KMS-11 (cell line): Measurements from ENCODE around the gene SDK1.

ENCODE experiments used
- H2AFZ ChIP-seq: fragments of 200-600 bp; sonication (generic); 2 replicates; pipeline ENCODE4 v1.6.1; 2016; ENCODE audit warnings: antibody characterized with exemption, mixed run types, low read depth
- H3K27ac ChIP-seq: fragments of 200-600 bp; sonication (generic); 2 replicates; pipeline ENCODE4 v1.6.1; 2016; ENCODE audit warnings: mild to moderate bottlenecking, mixed run types
- H3K27me3 ChIP-seq: fragments of 200-600 bp; sonication (generic); 2 replicates; pipeline ENCODE4 v1.6.1; 2017; ENCODE audit warnings: mild to moderate bottlenecking, low read depth, mixed run types, moderate library complexity; ENCODE audit not compliant: insufficient read depth
- H3K36me3 ChIP-seq: fragments of 200-600 bp; sonication (generic); 2 replicates; pipeline ENCODE4 v1.6.1; 2017; ENCODE audit warnings: mild to moderate bottlenecking, mixed run types; ENCODE audit not compliant: insufficient read depth
- H3K4me1 ChIP-seq: fragments of 200-600 bp; sonication (generic); 2 replicates; pipeline ENCODE4 v1.6.1; 2016; ENCODE audit warnings: mild to moderate bottlenecking, low read depth, mixed run types; ENCODE audit not compliant: poor library complexity, severe bottlenecking
- H3K4me2 ChIP-seq: fragments of 200-600 bp; sonication (generic); 2 replicates; pipeline ENCODE4 v1.7.0; 2016; ENCODE audit warnings: mild to moderate bottlenecking, mixed run types
- H3K4me3 ChIP-seq: fragments of 200-600 bp; sonication (generic); IDR thresholded peaks from 2 replicates; pipeline ENCODE4 v1.6.1; 2017; ENCODE audit warnings: low read depth, low read length, mixed read lengths; ENCODE audit not compliant: insufficient read depth
- H3K79me2 ChIP-seq: fragments of 200-600 bp; sonication (generic); 2 replicates; pipeline ENCODE4 v1.6.1; 2016; ENCODE audit warnings: low read depth, mixed run types; ENCODE audit not compliant: insufficient read depth
- H3K9ac ChIP-seq: fragments of 200-600 bp; sonication (generic); 2 replicates; pipeline ENCODE4 v1.6.1; 2016; ENCODE audit warnings: mild to moderate bottlenecking, mixed run types
- H4K20me1 ChIP-seq: fragments of 200-600 bp; sonication (generic); 2 replicates; pipeline ENCODE4 v1.6.1; 2016; ENCODE audit warnings: mild to moderate bottlenecking, mixed run types; ENCODE audit not compliant: insufficient read depth
- CTCF ChIP-seq: fragments of 200-600 bp; sonication (generic); conservative IDR thresholded peaks from 2 replicates; pipeline ENCODE4 v1.6.1; 2017; ENCODE audit warnings: low read depth, mild to moderate bottlenecking, antibody characterized with exemption, low read length, moderate library complexity, mixed read lengths

Gene SDK1

GRCh38 chr7:3899559-3899991 lies 598.5 kb downstream of the SDK1 start:
- H3K4me3 ChIP-seq: no peak overlapping the region
- H3K4me2 ChIP-seq: no peak overlapping the region
- H3K9ac ChIP-seq: no peak overlapping the region
- H3K36me3 ChIP-seq: no peaks in the 10 kb centered on the region
- no peaks in the 10 kb centered on the region for H3K79me2 ChIP-seq
- H3K27me3 ChIP-seq: no peaks in the 10 kb centered on the region
- H3K4me1 ChIP-seq: peaks cover 27% of the 10 kb centered on the region
- no peak overlapping the region for H3K27ac ChIP-seq
- H4K20me1 ChIP-seq: no peaks in the 10 kb centered on the region
- no peak for TF ChIP-seq CTCF
- H2AFZ ChIP-seq: no peak overlapping the region

- Histone ChIP-seq H3K9ac (no peak overlapping the region), H2AFZ (no peak overlapping the region), H3K36me3 (no peaks in the 10 kb centered on the region), H3K4me2 (no peak overlapping the region), H4K20me1 (no peaks in the 10 kb centered on the region), H3K4me1 (no peaks in the 10 kb centered on the region), H3K27ac (no peak overlapping the region), H3K4me3 (no peak overlapping the region), H3K27me3 (no peaks in the 10 kb centered on the region), H3K79me2 (no peaks in the 10 kb centered on the region)
- no peak for TF ChIP-seq CTCF
Measured at GRCh38 chr7:3908153-3908552, 607.1 kb downstream of the SDK1 start.

- H3K4me3 ChIP-seq: no peak overlapping the region
- H3K27me3 ChIP-seq: no peaks in the 10 kb centered on the region
Measured at GRCh38 chr7:3909128-3909527, 608.1 kb downstream of the SDK1 start.

GRCh38 chr7:3910054-3910453 lies 609.0 kb downstream of the SDK1 start:
- Histone ChIP-seq H3K4me1 (no peaks in the 10 kb centered on the region), H2AFZ (no peak overlapping the region), H3K4me2 (no peak overlapping the region), H3K9ac (no peak overlapping the region), H3K27ac (no peak overlapping the region), H4K20me1 (no peaks in the 10 kb centered on the region), H3K27me3 (no peaks in the 10 kb centered on the region), H3K79me2 (no peaks in the 10 kb centered on the region), H3K36me3 (no peaks in the 10 kb centered on the region), H3K4me3 (no peak overlapping the region)
- no peak for TF ChIP-seq CTCF

More at GRCh38 chr7:3909128-3909527, 608.1 kb downstream of the SDK1 start:
- H4K20me1 ChIP-seq: no peaks in the 10 kb centered on the region
- H3K27ac ChIP-seq: no peak overlapping the region
- no peaks in the 10 kb centered on the region for H3K36me3 ChIP-seq
- no peaks in the 10 kb centered on the region for H3K4me1 ChIP-seq
- no peaks in the 10 kb centered on the region for H3K79me2 ChIP-seq
- no peak overlapping the region for H2AFZ ChIP-seq
- no peak overlapping the region for H3K9ac ChIP-seq
- H3K4me2 ChIP-seq: no peak overlapping the region
- TF ChIP-seq CTCF: no peak
